Measurements from ENCODE around the gene FAAP20.

GRCh38 chr1:2192031-2192995 lies 2.3 kb downstream of the FAAP20 start:
- TF ChIP-seq EZH2phosphoT487 (IDR thresholded peaks at IDR 0.05; ENCODE audit: insufficient read depth, low read depth) = no peak
- no peak for TF ChIP-seq EZH2 (IDR thresholded peaks at IDR 0.05; ENCODE audit: insufficient read depth, poor library complexity, severe bottlenecking)
